Esophagus muscularis mucosa (tissue), 4 donors: ENCODE results near the gene CACYBP.

ENCODE experiments used
- EP300 ChIP-seq: sonication (generic); formaldehyde crosslinking; IDR thresholded peaks from one replicate; pipeline ENCODE4 v1.6.1; 2017; ENCODE audit warnings: antibody characterized with exemption
- POLR2A ChIP-seq: fragments of 450-650 bp; IDR thresholded peaks from one replicate; pipeline ENCODE4 v1.6.1; 2017; ENCODE audit warnings: antibody characterized with exemption, moderate library complexity, mild to moderate bottlenecking, low read depth
- POLR2AphosphoS5 ChIP-seq, 2 donors: sonication (generic); formaldehyde crosslinking; IDR thresholded peaks; one replicate each; pipeline ENCODE4 v1.6.1; 2017; ENCODE audit warnings: antibody characterized with exemption in 2 of 2
- TF ChIP-seq, protein P1 (sequence below), 3 experiments: fragments of 200-600 bp in 2 of 3; fragments of 450-650 bp in 1 of 3; sonication (generic) in 2 of 3; IDR thresholded peaks; one replicate each; pipeline ENCODE4 v1.5.1; 2017 to 2019; ENCODE audit warnings: antibody characterized with exemption in 3 of 3, mild to moderate bottlenecking in 2 of 3, moderate library complexity in 1 of 3

DNA sequence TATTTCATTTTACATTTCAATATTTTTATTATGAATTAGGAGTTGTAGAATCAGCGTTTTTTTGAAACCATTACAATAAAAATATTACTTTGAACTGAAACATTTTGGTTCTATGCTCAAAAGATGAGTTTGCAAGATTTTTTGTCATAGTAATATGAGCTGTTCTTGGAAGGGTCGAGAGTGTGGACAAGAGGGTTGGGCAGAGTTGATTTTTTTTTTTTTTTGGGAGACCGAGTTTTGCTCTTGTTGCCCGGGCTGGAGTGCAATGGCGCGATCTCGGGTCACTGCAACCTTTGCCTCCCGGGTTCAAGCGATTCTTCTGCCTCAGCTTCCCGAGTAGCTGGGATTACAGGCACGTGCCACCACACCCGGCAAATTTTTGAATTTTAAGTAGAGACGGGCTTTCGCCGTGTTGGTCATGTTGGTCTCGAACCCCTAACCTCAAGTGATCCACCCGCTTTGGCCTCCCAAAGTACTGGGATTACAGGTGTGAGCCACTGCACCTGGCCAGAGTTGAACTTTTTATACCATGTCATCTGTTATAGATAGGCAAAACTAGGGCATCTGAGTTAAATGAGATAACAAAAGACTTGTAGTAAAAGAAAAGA lies 3.3 kb downstream of the CACYBP start:
- TF ChIP-seq, protein P1, sequence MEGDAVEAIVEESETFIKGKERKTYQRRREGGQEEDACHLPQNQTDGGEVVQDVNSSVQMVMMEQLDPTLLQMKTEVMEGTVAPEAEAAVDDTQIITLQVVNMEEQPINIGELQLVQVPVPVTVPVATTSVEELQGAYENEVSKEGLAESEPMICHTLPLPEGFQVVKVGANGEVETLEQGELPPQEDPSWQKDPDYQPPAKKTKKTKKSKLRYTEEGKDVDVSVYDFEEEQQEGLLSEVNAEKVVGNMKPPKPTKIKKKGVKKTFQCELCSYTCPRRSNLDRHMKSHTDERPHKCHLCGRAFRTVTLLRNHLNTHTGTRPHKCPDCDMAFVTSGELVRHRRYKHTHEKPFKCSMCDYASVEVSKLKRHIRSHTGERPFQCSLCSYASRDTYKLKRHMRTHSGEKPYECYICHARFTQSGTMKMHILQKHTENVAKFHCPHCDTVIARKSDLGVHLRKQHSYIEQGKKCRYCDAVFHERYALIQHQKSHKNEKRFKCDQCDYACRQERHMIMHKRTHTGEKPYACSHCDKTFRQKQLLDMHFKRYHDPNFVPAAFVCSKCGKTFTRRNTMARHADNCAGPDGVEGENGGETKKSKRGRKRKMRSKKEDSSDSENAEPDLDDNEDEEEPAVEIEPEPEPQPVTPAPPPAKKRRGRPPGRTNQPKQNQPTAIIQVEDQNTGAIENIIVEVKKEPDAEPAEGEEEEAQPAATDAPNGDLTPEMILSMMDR (IDR thresholded peaks at IDR 0.05), result no peak
- TF ChIP-seq POLR2A (no peak), EP300 (no peak), POLR2AphosphoS5 (IDR thresholded peaks at IDR 0.05) (no peak)
